GM21619 (cell line): ENCODE data around the gene NR3C2.
"Not testable (repeated sequence)": the region's sequence is repeated elsewhere in the genome, so short reads cannot be mapped to it uniquely, and the experiment has no call there.

Experiments
- ATAC-seq: cut with Tn5 transposase; IDR thresholded peaks from one replicate; pipeline ENCODE4 v1.9.1; 2021; ENCODE audit not compliant: unreplicated experiment

NR3C2 gene

DNA sequence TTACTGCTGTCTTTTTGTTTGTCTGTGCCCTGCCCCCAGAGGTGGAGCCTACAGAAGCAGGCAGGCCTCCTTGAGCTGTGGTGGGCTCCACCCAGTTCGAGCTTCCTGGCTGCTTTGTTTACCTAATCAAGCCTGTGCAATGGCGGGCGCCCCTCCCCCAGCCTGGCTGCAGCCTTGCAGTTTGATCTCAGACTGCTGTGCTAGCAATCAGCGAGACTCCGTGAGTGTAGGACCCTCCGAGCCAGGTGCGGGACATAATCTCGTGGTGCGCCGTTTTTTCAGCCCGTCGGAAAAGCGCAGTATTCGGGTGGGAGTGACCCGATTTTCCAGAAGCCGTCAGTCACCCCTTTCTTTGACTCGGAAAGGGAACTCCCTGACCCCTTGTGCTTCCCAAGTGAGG, 118.9 kb downstream of the NR3C2 start:
- not testable (repeated sequence) for ATAC-seq

DNA sequence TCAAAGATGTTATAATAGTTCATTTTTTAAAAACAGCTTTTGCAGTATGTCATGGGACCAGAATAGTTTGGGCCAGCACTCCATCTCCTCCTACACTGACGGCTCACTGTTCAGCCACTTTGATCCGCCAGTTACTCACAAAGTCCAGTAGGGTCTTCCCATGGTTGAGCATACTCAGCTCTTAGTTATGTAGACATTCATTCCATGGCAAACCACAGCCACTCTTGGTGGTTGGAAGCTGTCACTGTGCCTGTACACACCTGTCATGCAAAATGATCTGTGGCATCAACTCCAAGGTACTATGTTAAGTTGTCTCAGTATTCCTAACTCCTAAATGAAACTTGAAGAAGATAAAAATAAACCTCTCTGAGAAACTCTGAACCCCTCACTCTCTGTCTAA, 127.2 kb downstream of the NR3C2 start:
- no peak for ATAC-seq

DNA sequence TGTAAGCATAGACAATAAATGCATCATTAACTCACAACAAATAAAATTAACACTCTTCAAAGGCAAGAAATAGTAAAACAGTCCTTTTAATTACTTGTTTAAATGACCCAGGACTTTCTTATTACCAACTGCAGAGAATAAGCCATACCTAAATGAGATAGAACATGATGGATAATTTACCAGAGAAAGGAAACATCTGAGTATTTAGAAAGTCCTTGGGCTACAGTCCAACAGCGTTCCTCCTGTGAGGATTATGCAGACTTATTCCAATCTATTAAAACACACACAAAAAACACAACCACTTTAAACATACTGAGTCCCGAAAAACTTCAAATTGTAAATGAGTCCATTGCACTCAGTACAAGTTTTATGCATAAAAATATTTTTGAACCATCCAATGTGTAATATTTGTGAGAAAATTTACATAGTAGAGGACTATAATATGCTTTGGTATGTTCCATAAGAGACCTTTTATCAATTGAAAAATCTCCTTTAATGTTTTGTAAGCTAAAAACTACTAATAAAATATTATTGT, 129.2 kb downstream of the NR3C2 start:
- no peak for ATAC-seq

DNA sequence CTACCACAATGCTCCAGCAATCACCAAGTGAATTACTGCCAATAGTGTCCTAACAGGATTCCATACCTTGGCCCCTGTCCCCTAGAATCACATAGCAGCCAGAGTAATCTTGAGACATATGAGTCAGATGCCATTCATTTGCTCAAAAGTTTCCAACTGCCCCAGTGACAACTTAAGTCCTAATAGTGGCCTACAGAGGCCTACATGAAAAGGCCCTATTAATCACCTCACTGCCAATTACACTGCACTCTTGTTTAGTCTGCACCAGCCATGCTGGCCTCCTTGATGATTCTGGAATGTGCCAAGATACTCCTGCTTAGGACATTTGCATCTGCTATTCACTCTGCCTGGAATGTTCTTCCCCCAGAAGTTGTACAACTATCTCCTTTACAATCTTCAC, 130.7 kb downstream of the NR3C2 start:
- ATAC-seq: no peak

DNA sequence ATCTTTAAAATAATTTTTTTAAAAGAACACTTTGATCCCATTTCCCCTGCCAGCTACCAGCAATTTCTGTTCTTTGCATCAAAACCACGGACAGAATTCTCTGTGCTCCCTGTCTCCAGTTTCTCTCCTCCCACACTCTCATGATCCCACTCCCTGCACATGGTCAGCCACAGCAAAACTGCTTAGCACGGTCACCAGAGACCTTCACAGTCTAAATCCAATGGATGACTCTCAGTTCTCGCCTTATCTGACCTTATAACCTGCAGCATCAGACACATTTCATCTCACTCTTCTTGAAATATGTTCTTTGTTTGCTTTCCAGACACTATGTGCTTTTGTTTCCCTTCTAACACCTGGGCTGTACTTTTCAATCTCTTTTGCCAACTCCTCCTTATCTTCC, 131.5 kb downstream of the NR3C2 start:
- ATAC-seq: no peak

DNA sequence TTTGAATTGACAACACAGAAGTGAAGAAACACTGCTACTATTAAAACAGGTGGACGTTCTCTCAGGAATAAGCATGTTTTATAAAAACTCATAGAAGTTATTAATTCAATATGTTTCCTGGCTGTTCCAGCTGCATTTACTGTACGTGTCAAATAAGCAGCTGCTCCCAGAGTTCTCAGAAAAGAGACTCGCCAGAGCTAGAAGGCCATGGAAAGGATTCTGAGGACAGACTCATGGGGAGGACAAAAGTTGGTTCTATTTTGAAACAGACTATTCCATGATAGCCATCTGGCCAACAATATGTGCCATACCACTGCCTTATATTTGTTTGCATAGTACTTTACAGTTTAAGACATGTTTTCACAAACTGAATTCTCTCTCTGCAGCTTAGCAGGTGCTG, 136.5 kb downstream of the NR3C2 start:
- ATAC-seq: no peak

DNA sequence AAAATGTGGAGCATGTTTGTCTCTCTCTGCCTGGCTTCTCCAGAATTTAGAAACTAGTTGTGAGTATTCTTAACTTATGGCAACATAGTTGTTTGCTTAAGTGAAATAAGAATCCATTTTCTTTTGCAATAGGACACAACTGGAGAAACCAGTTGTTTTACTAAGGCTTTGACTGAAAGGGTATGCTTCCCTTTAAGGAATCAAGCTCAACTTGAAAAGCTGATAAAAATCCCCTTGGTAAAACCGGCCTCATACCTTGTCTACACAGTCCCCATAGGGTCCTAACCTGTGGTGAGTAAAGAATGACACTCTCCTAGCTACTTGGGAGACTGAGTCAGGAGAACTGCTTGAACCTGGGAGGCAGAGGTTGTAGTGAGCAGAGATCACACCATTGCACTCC, 139.8 kb downstream of the NR3C2 start:
- ATAC-seq: no peak

DNA sequence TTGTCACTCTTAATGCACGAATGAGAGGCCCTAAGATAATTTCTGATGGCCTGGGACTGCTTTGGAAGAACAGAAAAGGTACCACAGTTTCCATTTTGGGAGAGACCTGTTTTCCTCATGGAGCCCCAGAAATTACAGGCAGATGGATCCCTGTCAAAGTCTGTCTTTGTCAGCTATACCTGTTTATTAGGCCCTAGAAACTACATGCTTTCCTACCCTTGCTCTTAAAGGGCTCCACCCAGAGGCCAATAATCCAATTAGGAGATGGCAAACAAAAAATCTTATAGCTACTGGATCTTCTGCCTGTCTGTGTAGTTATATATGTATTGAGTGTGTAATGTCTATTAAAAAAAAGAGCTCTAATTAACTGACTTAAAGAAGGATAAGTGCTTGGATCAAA, 141.3 kb downstream of the NR3C2 start:
- ATAC-seq: no peak

DNA sequence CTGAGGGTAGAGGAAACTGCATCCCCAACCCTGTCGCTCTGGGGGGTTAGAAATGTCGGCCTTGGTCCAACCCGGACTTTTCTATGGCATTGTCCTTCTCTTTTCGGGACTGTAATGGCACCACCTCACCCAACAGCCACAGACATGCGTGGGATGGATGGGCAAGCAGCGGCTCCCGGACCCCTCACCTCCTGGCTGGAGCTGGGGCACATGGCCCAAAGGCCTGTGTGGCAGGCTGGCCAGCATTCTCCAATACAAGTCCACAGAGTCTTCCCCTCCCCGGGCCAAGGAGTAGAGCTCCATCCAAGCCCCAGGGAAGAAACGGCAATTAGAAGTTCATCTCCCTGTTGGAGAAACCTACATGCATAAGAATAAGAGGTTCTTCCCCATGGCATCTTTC, 142.9 kb downstream of the NR3C2 start:
- ATAC-seq: no peak

DNA sequence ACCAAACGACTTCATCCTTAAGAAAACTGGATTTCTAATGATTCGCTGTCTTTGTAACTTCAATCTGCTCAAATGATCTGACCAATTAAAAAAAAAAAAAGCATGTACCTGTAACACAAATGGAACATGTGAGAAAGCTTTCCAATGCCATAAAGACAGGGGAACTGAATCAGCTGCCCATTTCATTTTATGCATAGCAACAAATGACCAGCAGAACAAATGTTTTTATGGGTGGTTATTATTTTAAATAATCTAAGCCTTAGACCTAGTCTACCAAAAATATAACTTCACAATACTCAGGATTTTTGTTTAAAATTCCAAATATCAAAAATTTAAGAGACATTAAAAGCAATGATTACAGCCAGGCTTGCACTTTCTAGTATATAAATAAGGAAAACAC, 145.7 kb downstream of the NR3C2 start:
- ATAC-seq: no peak

DNA sequence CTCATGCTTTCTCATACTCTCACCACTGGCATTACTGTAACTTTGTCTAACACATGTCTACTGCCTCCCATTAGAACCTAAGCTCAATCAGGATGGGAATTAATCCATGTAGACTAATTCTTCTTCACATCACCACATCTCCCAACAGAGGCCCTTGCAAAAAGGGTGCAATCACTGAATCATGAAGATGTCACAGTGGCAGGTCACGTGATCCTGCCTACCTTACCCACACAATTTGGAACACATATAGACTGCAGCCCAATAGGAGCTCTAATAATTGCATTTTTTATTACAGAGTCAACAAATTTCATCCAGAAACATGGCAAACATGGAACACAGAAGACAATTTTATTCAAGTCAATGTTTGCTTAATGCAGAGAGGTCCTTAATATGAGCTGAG, 146.6 kb downstream of the NR3C2 start:
- no peak for ATAC-seq

DNA sequence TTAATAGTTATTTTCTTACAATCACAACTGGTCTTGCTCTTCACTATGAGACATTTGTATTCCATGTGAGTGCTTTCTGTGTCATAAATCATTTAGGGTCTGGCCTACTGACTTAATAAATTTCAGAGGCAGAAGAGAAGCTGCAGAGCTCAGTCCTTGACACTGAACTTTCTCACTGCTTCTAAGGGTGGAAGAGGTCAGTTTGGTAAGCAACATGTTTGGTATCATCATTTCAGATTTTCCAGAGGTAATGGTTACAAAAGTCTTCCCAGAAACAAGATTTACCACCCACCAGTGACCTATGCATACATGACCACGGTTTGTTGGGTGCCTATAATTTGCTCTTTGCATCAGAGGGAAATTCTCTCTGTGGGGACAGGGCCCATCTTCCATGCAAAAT, 148.6 kb downstream of the NR3C2 start:
- no peak for ATAC-seq

DNA sequence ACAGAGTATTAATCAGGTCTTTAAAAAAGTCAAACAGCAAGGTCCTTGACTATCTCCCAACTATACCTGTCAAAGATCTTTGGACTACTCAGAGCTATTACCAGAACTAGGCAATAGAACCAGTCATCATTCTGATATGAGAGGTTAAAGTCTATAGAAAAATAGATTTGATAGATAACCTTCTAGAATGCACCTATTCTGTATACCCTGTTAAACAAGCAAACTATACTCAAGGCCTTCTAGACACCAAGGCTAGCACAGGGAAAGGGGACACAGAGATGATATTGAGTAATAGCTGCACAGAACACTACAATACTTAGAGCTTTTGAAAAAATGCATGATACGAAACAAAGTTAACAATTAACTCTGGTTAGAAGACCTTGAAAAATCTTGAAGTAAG, 149.5 kb downstream of the NR3C2 start:
- ATAC-seq: no peak

DNA sequence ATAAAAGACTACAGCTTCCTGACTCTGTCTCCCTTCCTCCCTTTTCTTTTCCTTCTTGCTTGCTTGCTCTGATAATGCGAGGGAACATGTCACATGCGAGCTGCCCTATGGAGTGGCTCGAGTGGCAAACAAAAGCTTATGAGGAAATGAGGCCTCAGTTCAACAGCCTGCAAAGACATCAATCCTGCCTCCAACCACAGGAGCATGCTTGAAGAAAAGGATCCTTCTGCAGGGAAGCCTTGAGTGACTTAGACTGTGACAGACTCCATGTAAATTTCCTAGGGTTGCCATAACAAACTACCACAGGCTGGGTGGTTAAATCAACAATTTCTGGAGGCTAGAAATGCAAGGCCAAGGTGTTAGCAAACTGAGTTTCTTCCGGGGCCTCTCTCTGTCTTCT, 152.5 kb downstream of the NR3C2 start:
- ATAC-seq: no peak

DNA sequence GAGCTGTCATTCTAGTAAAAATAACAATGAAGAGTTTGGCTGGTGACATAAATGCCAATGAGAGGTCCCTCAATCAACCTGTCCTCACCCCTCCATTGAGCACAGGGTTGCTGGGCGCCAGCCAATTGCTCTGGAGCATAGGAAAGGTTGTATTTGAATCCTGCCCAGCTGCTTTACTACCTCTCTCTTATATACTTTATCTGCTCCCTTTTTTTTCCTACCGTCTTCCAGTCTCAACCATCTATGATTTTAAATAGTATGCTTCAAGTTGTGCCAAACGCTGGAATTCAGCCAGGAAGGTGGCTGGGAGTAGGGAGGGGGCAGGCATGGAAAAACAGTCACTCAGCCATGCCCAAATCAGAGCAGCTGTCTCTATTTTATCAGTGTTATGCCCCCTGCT, 153.8 kb downstream of the NR3C2 start:
- no peak for ATAC-seq

DNA sequence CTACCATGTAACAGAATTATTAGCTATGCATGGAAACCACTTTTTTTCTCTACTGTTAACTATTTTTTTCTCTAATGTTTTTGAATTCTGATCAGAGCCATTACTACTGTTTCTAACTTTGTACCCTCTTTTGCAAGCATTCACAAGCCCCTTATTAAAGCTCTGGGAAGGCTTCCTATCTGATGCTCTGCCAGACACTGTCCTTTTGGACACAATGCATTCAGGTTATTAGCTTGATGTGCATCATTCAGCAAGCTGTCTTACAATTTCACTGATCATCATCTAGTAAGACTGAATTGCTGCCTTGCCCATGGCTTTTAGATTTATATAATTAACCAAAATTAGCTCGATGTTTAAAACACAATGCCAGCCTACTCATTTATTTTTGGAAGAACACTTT, 155.1 kb downstream of the NR3C2 start:
- no peak for ATAC-seq

DNA sequence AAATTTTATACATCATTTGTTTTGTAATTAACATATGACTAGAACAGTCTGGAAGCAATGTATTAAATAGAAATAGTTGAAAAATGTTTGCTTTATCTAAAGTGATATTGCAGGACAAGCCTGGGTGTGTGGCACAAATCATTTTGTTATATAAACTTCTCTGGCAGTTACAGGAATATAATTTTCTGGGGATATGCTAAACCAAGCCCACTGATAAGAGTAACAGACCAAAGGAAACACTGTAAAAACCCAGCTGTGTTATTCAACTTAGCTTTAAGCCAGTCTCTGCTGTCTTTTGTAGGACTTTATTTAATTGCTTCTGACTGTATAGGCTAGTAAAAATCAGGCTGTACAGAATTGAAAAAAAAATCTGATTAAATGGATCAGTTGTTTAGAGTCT, 156.2 kb downstream of the NR3C2 start:
- no peak for ATAC-seq

DNA sequence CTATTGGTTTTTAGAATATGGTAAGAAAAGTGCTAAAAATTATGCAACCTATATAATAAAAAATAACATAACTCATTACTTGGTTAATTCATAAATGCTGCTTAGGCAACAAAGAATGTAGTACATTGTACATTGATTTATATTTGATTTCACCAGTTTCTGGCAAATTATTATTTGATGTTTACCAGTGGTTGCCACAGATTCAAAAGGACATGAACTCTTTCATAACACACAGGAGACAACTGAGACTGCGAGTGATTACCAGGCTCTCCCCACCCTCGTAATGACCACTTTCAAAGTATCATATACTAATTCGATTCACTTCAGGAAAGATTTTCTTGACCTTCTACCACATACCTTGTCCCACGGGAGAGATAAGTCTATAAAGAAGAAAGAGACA, 158.5 kb downstream of the NR3C2 start:
- no peak for ATAC-seq

DNA sequence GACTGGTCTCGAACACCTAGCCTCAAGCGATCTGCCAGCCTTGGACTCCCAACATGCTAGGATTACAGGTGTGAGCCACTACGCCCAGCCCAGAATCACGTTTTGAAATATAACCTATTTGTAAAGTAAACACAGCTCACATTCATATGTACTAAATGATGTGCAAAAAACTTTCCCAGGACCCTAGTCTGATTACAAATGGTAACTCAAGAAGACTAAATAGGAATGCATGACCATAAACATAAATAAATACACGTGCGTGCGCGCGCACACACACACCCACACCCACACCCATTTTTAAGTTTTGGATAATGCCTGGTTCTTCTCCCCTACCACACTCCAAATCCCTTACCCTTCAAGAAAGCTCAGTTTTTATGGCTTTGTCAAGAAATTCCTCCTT, 163.9 kb downstream of the NR3C2 start:
- ATAC-seq: no peak

DNA sequence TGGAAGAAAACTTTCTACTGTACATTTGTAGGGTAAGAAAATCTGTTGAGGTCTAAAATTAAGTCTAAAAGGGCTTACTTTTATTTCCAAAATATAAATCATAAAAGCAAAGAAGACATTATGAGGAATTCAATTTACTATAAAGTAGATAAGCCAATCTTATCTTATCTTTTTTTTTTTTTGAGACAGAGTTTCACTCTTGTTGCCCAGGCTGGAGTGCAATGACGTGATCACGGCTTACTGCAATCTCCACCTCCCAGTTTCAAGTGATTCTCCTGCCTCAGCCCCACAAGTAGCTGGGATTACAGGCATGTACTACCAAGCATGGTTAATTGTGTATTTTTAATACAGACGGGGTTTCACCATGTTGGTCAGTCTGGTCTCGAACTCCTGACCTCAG, 166.9 kb downstream of the NR3C2 start:
- no peak for ATAC-seq

DNA sequence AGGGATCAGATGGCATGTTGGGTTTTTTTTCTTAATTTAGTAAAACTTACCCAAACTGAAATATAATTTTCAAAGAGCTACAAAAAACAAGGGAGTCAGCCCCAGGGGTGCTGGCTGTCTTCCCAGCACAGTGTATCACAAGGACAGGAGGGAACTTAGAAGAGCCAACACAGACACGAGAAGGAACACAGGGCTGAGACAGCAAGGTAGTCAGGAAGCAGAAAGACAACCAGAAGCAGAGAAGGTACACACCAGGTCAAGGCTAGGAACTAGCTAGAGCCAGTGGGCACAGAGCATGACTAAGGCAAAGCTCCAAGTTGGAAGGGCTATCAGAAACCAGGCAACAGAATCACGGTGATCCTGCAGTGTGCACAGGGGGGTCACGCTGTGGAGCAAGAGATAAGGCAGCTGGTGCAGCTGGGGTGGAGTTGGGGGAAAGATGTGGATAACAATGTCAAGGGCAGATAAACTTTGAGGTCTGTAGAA, 168.7 kb downstream of the NR3C2 start:
- ATAC-seq: no peak

DNA sequence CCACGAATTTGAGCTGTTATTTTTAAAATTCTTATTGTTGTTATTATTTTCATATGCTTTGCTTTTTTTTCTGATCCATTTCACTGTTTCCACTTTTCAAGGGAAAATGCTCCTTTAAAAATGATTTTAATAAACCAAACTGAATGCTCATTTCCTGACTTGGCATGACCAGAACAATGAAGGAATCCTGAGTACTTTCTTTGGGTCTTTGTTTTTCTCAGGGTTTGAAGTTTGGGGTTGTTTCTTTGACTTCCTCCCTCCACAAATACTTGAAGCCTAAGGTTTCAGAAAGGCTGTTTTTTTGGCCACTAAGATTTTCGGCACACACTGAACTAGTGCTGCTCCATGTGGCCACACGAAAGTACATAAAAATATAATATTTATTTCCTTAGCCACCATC, 171.0 kb downstream of the NR3C2 start:
- ATAC-seq: no peak

DNA sequence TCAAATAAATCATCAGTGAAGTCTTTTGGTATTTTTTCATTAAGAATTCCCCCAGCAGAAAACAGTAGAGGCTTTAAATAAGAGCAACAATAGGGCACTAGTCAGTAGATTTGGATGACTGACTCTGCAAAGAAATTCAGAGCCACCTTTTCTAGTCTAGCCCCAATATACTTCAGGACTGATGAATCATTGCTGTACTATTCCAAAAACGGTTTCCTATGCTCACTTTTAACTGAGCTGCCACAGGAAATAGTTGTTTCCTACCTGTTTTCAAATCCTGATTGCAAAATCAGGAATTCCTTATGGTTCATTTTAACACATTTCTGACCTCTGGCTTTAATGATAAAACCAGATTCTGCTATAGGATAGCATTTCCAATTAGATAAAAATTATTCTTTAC, 171.6 kb downstream of the NR3C2 start:
- no peak for ATAC-seq

DNA sequence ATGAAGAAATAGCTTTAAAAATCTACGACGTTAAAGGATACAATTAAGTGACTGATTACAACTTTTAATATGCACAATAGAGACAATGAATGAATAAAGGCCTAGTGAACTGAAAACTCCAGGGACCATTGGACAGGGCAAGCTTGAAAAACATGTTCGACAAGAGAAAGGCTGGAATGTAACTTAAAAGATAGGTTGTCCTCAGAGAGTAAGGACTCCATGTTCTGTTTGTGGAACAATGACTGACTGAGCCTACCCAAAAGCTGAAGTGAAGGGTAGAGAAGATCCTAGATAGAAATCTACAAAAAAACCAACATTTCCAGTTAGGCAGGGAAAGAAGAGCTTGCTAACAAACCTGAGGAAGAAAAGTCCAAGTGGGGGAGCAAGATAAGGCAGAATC, 173.4 kb downstream of the NR3C2 start:
- no peak for ATAC-seq
